ENCODE measurements around the gene ECM2. TPM values are rescaled to one million over a fixed set of nuclear protein-coding genes. Genes with fewer than 3 reads are reported as not detected.

ECM2 gene
- polyA plus RNA-seq, 1 of the 3 experiments (the other 2 are of a cell fraction), result 0.20 TPM

DNA sequence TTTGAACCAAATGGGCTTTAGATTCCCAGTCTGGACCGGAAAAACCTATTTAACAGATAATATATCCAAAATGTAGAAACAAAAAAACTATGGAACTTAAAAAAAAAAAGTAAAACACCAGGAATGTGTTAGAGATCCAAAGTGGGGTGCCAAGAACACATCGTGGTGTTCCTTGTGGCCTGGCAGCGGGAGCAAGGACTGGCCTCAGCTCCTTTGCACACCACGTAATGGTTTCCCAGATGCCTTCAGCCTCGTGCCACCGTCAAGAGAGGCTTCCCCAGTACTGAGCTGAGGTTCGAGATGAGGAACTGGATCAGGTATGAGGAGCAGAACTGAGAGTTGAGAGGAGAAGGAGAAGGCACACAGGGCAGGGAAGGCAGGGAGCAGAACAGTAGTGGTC, 57.0 kb downstream of the ECM2 start:
- H3K36me3 ChIP-seq (replicated peaks in 1 of 2; ENCODE audit: control insufficient read depth in 1 of 2, insufficient read depth in 2 of 2, low read length in 1 of 2), result no peaks in the 10 kb centered on the region
- no peaks in the 10 kb centered on the region for H3K27me3 ChIP-seq (ENCODE audit: insufficient read depth)
- TF ChIP-seq, protein P1, sequence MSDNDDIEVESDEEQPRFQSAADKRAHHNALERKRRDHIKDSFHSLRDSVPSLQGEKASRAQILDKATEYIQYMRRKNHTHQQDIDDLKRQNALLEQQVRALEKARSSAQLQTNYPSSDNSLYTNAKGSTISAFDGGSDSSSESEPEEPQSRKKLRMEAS (IDR thresholded peaks at IDR 0.05; ENCODE audit: low read depth), result no peak
- ChIA-PET POLR2A (no interaction called here), CTCF (interaction anchor here (1.2 kb wide), 1 partner anchor 23 kb away, joined by 5 read pairs; no protein-coding TSS in a partner anchor)
- no peak overlapping the region for H3K4me2 ChIP-seq
- H3K27ac ChIP-seq (ENCODE audit: low read depth in 2 of 2, low read length in 1 of 2), result peak overlapping the region in 1 of 2 experiments; percentile 89; a peak in 2 of 4 replicates
- H4K20me1 ChIP-seq (ENCODE audit: insufficient read depth), result no peaks in the 10 kb centered on the region
- DNase-seq, result no peak
- WGBS (ENCODE audit: low lambda C conversion rate), result 98% methylated on average over 7 of the region's 7 CpGs
- no peak overlapping the region for H2AFZ ChIP-seq (ENCODE audit: low read depth)
- no peak overlapping the region for H3K4me3 ChIP-seq (ENCODE audit: low read depth in 2 of 2, low read length in 1 of 2)
- no peak overlapping the region for H3K9ac ChIP-seq
- H3F3A ChIP-seq (replicated peaks; ENCODE audit: insufficient read depth), result peaks cover 8% of the 10 kb centered on the region
- H3K4me1 ChIP-seq (ENCODE audit: control insufficient read depth in 1 of 2, insufficient read depth in 2 of 2, low read depth in 1 of 2, low read length in 1 of 2), result peaks cover 17 to 28% of the 10 kb centered on the region in 2 experiments
- no peaks in the 10 kb centered on the region for H3K9me3 ChIP-seq
- no peaks in the 10 kb centered on the region for H3K9me2 ChIP-seq
- H3K79me2 ChIP-seq (ENCODE audit: insufficient read depth), result no peaks in the 10 kb centered on the region

DNA sequence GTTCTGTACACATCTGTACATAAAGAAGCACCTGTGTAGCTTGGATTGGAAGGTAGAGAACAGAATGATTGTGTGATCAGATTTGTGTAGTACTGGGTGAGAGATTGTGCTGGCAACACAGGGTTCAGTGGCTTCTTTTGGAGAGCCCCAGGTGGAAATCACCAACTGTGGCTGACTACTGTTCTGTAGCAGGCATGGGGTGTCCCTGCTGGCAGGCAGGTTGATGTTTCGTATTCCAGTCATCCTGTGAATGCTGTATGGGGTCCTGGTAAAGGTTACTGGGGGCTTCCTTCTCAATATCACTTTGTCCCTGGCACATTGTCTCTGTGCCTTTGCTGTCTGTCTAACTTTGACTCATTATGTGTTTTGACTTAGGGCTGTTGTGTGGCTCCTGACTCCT, 58.8 kb downstream of the ECM2 start:
- H3K4me1 ChIP-seq (ENCODE audit: control insufficient read depth in 1 of 2, insufficient read depth in 2 of 2, low read depth in 1 of 2, low read length in 1 of 2), result peaks cover 14 to 21% of the 10 kb centered on the region in 2 experiments
- TF ChIP-seq GATA2 (CRISPR knock-in tag; IDR thresholded peaks at IDR 0.05) (no peak), RCOR1 (IDR thresholded peaks at IDR 0.05; ENCODE audit: low read length) (no peak), NFIC (IDR thresholded peaks at IDR 0.05; ENCODE audit: borderline replicate concordance) (no peak), FOXJ3 (CRISPR knock-in tag; IDR thresholded peaks at IDR 0.05) (no peak), RAD21 (IDR thresholded peaks at IDR 0.05; ENCODE audit: low read length) (no peak), RXRA (IDR thresholded peaks at IDR 0.05; ENCODE audit: borderline replicate concordance, low read depth) (no peak), FOSL2 (IDR thresholded peaks at IDR 0.05; ENCODE audit: borderline replicate concordance, low read depth) (no peak)
- TF ChIP-seq, protein P2, sequence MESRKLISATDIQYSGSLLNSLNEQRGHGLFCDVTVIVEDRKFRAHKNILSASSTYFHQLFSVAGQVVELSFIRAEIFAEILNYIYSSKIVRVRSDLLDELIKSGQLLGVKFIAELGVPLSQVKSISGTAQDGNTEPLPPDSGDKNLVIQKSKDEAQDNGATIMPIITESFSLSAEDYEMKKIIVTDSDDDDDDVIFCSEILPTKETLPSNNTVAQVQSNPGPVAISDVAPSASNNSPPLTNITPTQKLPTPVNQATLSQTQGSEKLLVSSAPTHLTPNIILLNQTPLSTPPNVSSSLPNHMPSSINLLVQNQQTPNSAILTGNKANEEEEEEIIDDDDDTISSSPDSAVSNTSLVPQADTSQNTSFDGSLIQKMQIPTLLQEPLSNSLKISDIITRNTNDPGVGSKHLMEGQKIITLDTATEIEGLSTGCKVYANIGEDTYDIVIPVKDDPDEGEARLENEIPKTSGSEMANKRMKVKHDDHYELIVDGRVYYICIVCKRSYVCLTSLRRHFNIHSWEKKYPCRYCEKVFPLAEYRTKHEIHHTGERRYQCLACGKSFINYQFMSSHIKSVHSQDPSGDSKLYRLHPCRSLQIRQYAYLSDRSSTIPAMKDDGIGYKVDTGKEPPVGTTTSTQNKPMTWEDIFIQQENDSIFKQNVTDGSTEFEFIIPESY (IDR thresholded peaks at IDR 0.05; ENCODE audit: borderline replicate concordance, low read depth), result no peak
- TF ChIP-seq, protein P1 (IDR thresholded peaks at IDR 0.05; ENCODE audit: low read depth), result no peak
- TF ChIP-seq, protein P3, sequence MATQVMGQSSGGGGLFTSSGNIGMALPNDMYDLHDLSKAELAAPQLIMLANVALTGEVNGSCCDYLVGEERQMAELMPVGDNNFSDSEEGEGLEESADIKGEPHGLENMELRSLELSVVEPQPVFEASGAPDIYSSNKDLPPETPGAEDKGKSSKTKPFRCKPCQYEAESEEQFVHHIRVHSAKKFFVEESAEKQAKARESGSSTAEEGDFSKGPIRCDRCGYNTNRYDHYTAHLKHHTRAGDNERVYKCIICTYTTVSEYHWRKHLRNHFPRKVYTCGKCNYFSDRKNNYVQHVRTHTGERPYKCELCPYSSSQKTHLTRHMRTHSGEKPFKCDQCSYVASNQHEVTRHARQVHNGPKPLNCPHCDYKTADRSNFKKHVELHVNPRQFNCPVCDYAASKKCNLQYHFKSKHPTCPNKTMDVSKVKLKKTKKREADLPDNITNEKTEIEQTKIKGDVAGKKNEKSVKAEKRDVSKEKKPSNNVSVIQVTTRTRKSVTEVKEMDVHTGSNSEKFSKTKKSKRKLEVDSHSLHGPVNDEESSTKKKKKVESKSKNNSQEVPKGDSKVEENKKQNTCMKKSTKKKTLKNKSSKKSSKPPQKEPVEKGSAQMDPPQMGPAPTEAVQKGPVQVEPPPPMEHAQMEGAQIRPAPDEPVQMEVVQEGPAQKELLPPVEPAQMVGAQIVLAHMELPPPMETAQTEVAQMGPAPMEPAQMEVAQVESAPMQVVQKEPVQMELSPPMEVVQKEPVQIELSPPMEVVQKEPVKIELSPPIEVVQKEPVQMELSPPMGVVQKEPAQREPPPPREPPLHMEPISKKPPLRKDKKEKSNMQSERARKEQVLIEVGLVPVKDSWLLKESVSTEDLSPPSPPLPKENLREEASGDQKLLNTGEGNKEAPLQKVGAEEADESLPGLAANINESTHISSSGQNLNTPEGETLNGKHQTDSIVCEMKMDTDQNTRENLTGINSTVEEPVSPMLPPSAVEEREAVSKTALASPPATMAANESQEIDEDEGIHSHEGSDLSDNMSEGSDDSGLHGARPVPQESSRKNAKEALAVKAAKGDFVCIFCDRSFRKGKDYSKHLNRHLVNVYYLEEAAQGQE (IDR thresholded peaks at IDR 0.05; ENCODE audit: low read depth, low read length), result no peak
- POLR2A ChIA-PET, result no interaction called here
- WGBS (ENCODE audit: low lambda C conversion rate), result 100% methylated on average over 1 of the region's 1 CpG
- no peak overlapping the region for H3K27ac ChIP-seq (ENCODE audit: low read depth in 2 of 2, low read length in 1 of 2)
- H4K20me1 ChIP-seq (ENCODE audit: insufficient read depth), result no peaks in the 10 kb centered on the region
- no peaks in the 10 kb centered on the region for H3K36me3 ChIP-seq (replicated peaks in 1 of 2; ENCODE audit: control insufficient read depth in 1 of 2, insufficient read depth in 2 of 2, low read length in 1 of 2)
- DNase-seq, result no peak
- CTCF ChIA-PET, result interaction anchor here (1.2 kb wide), 1 partner anchor 10 kb away, joined by 3 read pairs; no protein-coding TSS in a partner anchor
- H3F3A ChIP-seq (replicated peaks; ENCODE audit: insufficient read depth), result peaks cover 3% of the 10 kb centered on the region
- H3K4me2 ChIP-seq, result no peak overlapping the region
- H3K9ac ChIP-seq, result no peak overlapping the region
- H3K79me2 ChIP-seq (ENCODE audit: insufficient read depth), result no peaks in the 10 kb centered on the region
- H3K9me3 ChIP-seq, result no peaks in the 10 kb centered on the region
- H2AFZ ChIP-seq (ENCODE audit: low read depth), result no peak overlapping the region
- no peaks in the 10 kb centered on the region for H3K27me3 ChIP-seq (ENCODE audit: insufficient read depth)
- H3K4me3 ChIP-seq (ENCODE audit: low read depth in 2 of 2, low read length in 1 of 2), result no peak overlapping the region
- no peaks in the 10 kb centered on the region for H3K9me2 ChIP-seq

Data from SK-N-SH (cell line).